Measurements from ENCODE around the gene IMP3. TPM values are rescaled to one million over a fixed set of nuclear protein-coding genes. Genes with fewer than 3 reads are reported as not detected.
A peak's percentile ranks its signal among the peaks of the same experiment; 100 is the strongest.

The IMP3 gene
- total and polyA plus RNA-seq, 9 of the 15 experiments (the other 6 are each of a cell fraction or from before 2014, with no cell fraction given): 14.5 to 160 (median 74.4) TPM

- TF ChIP-seq THAP12 (CRISPR knock-in tag; IDR thresholded peaks at IDR 0.05) (no peak), TRIM25 (IDR thresholded peaks at IDR 0.05; ENCODE audit: borderline replicate concordance) (no peak), TSHZ1 (CRISPR knock-in tag; IDR thresholded peaks at IDR 0.05) (no peak), JUNB (CRISPR knock-in tag; conservative IDR thresholded peaks at IDR 0.05) (no peak), YY1 (IDR thresholded peaks at IDR 0.05; ENCODE audit: borderline replicate concordance in 1 of 3, control insufficient read depth in 1 of 3, extremely low read depth in 1 of 3, insufficient read depth in 3 of 3, insufficient read length in 1 of 3, insufficient replicate concordance in 2 of 3, low read depth in 1 of 3, low read length in 2 of 3) (peak in 1 of 3 experiments; percentile 24), SPI1 (IDR thresholded peaks at IDR 0.05; ENCODE audit: borderline replicate concordance, low read depth, low read length) (peak; percentile 54; the same call in 1 of the 2 replicates), FOXK1 (CRISPR knock-in tag; IDR thresholded peaks at IDR 0.05; ENCODE audit: borderline replicate concordance) (no peak), ZNF512 (tag; IDR thresholded peaks at IDR 0.05) (no peak), HMG20B (CRISPR knock-in tag; IDR thresholded peaks at IDR 0.05) (0 out of 2 replicates have a peak, but pooled peaks have one; percentile 57), SMARCA4 (IDR thresholded peaks at IDR 0.05) (no peak), CREB3L1 (IDR thresholded peaks at IDR 0.05; ENCODE audit: borderline replicate concordance, low read depth) (0 out of 2 replicates have a peak, but pooled peaks have one; percentile 50), NELFE (IDR thresholded peaks at IDR 0.05; ENCODE audit: insufficient read depth, insufficient read length) (no peak), ASH1L (IDR thresholded peaks at IDR 0.05; ENCODE audit: borderline replicate concordance, low read depth, partially characterized antibody) (no peak)
Measured at GRCh38 chr15:75625542-75626347, 14.3 kb downstream of the IMP3 start, which contains the start of gene SNUPN (continued).
